HG02852 (cell line): ENCODE measurements around the gene SORCS2.

Experiments used
- ATAC-seq: cut with Tn5 transposase; IDR thresholded peaks from one replicate; pipeline ENCODE4 v1.9.1; 2021; ENCODE audit warnings: mild to moderate bottlenecking, moderate library complexity; ENCODE audit not compliant: unreplicated experiment

The SORCS2 gene

DNA sequence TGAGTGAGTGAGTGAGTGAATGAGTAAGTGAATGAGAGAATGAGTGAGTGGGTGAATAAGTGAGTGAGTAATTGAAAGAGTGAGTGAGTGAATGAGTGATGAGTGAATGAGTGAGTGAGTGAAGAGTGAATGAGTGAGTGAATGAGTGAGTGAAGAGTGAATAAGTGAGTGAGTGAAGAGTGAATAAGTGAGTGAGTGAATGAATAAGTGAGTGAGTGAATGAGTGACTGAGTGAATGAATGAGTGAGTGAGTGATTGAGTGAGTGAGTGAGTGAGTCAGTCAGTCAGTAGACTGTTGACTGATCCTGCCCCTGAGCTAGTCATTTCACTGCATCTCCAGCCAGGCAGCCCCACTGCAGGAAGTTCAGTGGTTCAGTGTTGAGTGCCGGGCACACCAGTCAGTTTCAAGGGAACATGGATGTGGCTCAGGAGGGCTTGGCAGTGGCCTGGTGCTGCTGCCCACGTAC is 470.8 kb downstream of the SORCS2 start:
- no peak for ATAC-seq

DNA sequence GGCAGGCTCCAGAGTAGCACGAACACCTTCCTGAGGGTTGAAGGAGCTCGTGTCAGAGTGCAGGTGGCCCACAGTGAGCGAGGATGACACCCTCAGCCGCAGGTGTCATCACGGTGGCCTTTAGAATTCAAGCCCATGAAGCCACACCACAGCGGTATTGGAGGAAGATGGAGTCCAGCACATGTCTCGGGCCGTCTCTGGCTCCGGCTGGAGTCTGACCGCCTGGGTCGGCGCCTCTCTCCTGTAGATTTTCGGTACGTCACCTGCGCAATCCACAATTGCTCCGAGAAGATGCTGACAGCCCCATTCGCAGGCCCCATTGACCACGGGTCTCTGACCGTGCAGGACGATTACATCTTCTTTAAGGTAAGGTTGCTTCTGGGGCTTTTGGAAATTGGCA is 471.8 kb downstream of the SORCS2 start:
- ATAC-seq: no peak

DNA sequence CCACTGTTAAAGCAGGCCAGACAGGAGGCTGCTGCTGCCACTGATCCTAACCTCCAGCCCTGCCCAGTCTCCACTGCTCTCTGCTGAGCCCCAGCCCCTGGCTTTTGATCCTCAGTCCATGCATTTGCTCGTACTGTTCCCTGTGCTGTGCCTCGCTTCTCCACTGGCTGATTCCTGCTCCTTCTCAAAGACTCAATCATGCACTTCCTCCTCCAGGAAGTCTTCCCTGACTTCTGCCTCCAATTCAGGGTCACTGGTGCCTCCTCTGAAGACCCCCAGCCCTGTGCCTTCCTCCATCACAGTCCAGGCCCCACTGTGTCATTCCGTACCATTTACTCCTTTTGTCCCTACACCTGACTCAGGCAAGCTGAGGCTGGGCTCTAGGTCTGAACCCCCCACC is 473.0 kb downstream of the SORCS2 start:
- no peak for ATAC-seq

DNA sequence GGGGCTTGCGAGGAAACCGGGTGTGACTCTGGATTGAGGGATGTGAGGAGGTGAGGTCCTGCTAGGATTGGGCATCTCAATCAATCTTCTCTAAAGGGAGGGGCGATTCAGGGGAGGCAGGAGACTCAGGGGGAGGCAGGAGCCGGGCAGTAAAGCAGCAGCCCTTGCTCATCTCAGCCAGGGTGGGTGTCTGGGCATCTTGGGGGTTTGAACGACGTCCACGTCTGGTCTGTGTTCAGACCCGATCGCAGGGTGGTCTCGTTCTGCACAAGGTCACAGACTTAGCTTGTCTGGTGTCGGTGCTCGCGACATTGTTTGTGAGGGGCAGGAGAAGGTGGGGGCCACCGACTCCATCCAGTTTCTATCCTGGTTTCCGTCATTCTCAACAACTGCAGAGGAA is 473.7 kb downstream of the SORCS2 start:
- no peak for ATAC-seq

DNA sequence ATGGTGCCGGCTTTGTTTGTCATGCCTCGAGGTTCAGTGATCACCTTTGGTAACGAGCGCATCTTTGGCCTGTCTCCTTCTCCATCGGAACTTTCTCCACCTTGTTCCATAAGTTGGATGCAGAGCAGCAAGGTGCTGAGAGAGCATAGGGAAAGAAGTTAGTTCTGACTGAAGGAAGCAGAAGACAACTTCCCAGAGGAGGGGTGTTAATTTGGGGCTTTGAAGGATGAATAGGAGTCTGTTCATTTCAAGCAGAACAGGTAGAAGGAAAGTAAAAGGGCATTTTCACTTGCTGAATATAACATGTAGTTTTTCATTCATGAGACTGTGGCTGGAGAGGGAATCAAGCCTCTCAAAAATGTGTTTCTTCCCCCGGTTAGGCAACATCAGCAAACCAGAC is 474.4 kb downstream of the SORCS2 start:
- no peak for ATAC-seq

DNA sequence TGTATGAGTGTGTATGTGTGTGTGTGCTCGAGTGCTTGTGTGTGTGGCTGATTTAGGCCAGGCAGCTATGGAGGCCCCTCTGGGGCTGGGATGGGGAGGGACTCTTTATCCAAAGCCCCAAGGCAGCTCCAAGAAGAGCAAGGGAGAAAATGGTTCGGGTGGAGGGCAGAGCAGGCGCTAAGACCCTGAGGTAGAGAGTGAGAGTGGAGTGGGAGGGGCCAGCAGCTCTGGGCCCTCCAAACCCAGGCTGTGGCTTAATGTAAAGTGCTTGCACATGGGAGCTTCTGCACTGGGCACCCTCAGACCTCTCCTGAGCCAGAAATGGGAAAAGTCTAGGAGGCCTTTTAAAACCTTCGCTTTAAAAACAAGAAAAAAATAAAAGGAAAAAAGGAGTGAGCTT is 475.9 kb downstream of the SORCS2 start:
- ATAC-seq: no peak

DNA sequence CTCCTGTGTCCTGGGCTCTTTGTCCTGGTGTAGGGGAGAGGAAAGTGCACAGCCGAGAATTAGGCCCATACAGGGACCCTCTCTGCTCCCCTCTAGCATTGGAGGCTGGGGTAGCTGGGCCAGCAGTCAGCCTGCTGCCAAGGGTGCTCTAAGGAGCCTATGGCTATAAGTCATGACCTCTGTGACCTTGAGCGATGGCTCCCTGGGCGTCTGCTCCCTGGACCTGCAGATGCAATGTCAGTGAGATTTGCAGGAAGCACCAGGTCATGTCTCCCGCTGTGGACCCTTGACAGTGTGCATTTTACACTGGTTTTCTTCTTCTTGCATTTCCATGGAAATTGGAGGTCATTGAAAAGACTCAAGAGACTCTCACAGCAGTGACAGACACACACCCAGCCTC is 476.5 kb downstream of the SORCS2 start:
- ATAC-seq: no peak

DNA sequence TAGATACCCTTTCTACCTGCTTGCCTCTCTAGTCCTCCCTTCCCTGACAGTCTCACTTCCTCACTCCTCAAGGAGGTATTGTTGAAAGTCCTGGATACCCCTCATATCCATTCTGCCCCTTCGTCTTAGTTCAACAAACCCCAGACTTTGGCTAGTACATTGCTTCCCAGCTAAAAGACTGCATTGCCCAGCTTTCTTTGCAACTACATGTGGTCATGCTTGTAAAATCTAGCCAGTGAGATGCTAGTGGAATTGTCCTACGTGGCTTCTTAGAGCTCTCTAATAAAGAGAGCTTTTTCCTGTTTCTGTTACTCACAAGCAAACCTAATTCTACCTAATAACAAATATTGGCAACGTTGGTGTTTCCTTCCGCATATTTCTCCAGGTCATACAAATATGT is 480.3 kb downstream of the SORCS2 start:
- ATAC-seq: no peak

DNA sequence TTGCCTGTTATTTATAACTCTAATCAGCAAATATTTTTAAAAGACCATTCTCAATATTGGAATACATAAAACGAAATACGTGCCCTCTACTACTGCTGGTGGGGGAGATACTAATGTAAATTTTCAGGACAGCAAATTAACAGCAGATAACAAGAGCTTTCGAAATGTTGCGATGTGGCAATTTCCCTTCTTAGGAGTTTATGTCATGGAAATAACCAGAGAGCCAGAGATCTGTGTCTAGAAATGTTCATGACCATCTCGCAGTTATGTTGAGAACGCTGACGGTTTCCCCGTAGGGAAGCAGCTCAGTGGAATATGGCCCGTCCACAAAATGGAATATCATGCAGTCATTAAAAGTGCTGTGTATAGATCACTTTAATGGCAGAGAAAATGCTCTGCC is 480.8 kb downstream of the SORCS2 start:
- ATAC-seq: no peak

DNA sequence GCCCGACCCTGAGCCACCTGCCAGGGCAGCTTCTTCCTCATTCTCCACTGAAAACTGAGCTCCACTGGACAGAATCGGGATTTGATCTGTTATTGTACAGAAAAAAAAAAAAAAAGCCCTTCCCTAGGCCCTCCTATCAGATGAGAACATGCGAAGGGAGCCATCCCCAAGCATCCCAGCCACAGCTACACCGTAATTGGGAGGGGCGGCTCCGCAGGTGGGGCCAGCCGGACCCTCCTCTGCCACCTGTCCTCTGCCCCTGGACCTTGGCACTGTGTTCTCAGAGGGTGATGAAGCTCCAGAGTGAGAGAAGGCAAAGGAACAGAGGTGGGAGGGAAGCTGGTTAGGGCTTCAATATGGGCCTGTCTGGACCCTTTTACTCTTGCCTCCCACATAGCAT is 482.4 kb downstream of the SORCS2 start:
- no peak for ATAC-seq

DNA sequence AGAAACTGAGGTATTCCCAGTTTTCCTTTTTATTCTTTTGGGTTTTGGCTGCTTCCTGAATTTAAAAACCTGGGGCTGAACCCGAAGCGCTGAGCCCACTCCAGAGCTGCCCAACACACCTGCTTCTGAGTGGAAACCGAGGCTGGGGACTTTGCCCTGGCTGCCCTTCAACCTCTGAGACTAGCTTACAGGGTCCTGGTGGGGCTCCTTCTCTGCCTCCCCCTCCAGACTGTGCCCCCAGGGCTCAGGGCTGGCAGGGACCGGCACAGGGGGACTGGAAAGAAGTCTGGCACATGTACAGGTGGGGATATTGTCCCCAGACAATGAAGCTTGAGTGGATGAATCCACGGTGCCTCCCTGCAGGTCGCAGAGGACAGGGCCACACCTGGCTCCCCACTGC is 482.8 kb downstream of the SORCS2 start:
- ATAC-seq: no peak

DNA sequence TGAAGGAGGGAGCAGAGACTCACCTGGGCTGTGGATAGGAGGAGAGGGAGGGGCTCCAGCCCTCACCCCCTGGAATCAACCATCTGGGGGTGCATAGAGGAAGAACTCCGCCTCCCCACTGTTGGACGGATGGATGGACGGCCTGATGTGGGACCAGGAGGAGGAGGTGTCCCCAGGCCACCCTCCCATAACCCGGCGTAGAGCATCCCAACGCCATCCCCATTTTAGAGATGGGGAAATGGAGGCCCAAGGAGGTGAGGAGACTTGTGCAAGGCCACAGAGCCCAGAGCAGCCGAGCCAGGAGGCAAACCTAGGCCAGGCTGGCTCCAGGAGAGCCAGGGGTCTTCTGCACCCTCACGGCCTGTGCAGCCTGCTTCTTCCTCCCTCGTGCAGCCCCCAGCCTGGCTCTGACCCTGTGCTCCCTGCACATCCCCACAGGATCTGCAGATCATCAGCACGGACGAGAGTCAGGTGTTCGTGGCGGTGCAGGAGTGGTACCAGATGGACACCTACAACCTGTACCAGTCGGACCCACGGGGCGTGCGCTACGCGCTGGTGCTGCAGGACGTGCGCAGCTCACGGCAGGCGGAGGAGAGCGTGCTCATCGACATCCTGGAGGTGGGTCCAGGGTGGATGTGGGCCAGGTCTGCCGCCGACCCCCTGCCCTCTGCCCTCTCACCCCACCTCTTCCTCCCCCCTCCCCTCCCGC is 483.4 kb downstream of the SORCS2 start:
- ATAC-seq: no peak

DNA sequence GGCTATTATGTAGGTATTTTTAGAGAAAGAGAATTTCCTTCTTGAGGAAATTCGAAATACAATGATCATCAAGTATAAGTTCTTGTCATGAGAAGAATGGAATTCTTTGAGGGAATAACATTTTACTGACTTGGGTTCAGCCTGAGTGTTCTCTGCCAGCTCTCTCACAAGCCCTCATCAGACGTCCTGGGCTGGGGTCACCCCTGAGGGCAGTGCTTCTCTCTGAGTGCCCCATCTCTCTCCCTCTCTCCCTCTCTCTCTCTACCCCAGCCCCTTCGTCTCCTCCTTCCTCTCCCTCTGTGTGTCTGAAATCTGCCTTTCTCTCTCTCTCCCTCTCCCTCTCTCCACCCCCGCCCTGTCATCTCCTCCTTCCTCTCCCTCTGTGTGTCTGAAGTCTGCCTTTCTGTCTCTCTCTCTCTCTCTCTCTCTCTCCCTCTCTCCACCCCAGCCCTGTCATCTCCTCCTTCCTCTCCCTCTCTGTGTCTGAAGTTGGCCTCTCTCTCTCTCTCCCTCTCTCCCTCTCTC is 484.1 kb downstream of the SORCS2 start:
- no peak for ATAC-seq

DNA sequence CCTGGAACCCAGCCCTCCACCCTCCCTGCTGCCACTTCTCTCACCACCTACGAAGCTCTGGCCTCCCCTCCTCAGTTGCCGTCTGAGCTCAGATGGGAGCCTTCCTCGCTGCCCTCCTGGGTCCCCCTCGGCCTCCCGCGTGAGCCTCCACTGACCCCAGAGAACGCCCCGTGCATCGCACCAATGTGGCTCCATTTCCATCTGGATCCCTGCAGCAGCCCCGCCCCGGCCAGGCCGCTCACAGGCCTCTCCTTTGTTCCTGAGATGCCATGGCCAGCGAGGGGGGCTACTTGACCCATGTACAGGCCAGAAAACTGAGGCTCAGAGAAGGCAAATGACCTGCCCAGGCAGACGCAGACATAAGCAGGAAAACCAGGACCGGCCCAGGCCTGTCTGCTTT is 484.7 kb downstream of the SORCS2 start:
- ATAC-seq: no peak

DNA sequence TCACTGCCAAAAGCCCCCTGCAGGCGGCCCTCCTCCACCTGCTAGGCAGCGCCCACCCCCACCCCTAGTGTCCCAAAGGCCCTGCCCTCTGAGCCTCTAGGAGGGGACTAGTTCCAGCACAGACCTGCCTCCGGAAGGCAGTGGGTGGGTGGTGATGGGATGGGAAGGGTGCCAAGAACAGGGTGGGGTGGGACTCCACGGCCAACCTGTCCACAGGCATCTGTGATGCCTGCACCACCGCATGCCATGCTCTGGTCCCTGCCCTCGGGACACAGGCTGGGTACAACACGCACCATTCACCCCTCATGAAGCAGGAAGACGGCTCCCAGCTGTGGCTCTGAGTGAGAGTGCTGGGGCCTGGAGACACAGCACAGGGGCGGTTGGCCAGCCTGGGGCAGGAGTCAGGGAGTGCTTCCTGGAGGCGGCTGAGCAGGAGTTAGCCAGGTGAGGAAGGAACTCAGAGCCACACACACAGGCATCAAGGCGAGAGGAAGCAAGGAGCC is 485.5 kb downstream of the SORCS2 start:
- ATAC-seq: no peak

DNA sequence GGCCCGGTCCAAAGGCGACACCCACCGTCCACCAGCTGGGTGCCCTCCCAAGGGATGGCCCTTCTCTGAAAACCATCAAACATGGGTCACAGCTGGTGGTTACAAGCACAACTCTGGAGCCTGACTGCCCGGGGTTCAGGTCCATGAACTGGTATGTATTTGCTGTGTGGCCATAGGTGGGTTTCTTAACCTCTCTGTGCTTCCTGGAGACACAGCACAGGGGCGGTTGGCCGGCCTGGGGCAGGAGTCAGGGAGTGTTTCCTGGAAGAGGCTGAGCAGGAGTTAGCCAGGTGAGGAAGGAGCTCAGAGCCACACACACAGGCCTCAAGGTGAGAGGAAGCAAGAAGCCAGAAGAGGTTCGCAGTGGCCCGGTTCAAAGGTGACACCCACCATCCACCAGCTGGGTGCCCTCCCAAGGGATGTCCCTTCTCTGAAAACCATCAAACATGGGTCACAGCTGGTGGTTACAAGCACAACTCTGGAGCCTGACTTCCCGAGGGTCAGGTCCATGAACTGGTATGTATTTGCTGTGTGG is 486.0 kb downstream of the SORCS2 start:
- ATAC-seq: no peak

DNA sequence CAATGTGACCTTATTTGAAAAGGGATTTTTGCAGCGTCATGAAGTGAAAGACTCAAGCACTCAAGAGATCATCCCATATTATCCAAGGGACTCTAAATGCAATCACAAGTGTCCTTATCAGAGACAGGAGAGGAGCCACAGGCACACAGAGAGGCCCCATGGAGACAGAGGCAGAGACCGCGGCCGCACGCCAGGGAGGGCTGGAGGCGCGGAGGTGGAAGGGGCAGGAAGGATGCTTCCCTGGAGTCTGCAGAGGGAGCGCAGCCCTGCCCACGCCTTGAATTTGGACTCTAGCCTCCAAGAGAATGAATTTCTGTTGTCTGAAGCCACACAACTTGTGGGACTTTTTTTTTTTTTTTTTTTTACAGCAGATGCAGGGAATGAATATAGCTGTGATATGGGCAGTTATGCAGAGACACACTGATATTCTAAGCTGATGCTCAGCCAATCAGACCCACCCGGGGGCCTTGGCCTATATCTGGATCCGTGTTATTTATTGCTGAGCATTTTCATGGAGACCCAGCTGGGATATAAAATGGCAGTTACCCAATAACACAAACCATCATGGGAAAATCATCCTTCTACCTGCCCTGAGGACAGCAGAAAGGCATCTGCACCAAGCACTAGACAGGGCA is 487.2 kb downstream of the SORCS2 start:
- ATAC-seq: no peak

DNA sequence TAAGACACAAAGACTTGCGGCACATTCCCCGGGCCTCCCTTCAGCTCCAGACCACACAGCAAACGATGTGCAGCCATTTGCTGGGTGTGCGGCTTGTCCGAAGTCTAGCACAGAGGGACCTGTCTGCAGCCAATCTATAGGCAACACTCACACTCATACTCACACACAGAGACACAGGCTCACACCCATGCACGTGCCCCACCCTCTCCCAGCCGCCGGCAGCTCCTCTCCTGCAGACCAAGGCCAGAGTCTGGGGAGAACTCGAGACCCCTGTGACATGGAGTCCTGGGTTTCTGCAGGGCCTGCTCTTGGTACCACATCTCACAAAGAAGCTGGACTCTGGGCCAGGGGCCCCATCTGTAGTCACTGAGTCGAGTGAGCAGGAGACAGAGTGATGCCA is 487.8 kb downstream of the SORCS2 start:
- no peak for ATAC-seq

DNA sequence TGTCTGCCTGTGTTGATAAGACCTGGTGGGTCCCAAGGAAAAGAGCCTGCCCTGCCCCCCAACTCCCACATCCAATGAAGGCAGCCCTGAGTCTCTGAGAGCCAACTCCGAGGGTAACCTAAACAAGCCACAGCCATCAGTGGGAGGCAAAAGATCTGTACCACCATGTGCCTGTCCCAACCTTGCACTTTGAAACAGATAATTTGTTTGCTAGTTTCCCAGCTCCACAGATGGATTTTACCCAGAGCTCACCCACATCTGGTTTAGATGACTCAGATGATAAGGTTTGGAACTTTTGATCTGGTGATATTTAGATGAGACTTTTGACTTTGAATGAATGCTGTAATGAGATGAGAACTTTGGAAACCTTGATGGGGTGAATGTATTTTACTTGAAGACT is 488.4 kb downstream of the SORCS2 start:
- ATAC-seq: no peak

DNA sequence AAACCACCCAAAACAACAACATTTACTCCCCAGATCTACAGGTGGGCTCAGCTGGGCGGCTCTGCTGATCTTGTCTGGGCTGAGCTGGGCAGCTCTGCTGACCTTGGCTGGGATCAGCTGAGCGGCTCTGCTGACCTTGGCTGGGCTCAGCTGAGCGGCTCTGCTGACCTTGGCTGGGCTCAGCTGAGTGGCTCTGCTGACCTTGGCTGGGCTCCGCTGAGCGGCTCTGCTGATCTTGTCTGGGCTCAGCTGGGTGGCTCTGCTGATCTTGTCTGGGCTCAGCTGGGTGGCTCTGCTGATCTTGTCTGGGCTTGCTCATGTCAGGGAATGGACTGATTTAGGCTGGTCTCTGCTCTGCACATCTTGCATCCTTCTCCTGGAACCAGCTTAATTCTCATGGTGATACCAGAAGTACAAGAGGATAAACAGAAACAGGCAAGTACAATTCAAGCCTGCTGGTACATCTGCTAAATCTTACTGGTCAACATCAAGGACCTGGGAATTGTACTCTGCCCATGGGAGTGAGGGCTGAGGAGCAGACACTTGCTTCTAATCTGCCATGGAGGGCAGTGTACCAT is 490.9 kb downstream of the SORCS2 start:
- ATAC-seq: no peak

DNA sequence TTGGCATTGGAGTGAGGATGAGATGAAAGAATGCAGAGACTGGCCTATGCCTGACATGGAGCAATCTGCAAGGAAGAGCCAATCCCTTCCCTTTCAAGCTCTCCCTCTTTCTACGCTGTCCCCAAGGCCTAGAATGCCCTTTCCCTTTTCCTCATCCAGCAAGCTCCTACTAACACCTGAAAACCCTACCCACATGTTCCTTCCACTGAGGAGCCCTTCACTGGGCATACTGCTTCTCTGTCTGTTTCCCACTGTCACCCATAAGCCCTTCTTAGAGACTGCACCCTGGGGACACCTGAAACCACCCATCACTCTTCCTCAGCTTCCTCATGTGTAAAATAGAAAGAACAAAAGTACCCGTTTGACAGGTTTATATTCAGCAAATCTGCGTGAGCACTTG is 492.0 kb downstream of the SORCS2 start:
- ATAC-seq: no peak
